Neural cell (in vitro differentiated cells): ENCODE data around the gene SYDE2.

Experiments
- CTCF ChIP-seq: fragments of 450-650 bp; IDR thresholded peaks from 2 replicates; pipeline ENCODE4 v1.5.1; 2014; ENCODE audit warnings: antibody characterized with exemption, mild to moderate bottlenecking, moderate library complexity; ENCODE audit not compliant: poor library complexity, severe bottlenecking
- EP300 ChIP-seq: fragments of 450-650 bp; conservative IDR thresholded peaks from 2 replicates; pipeline ENCODE4 v1.6.1; 2014; ENCODE audit warnings: antibody characterized with exemption, mild to moderate bottlenecking, moderate library complexity; ENCODE audit not compliant: poor library complexity, severe bottlenecking
- EZH2 ChIP-seq: fragments of 200-600, 300-800 bp; shearing (Covaris generic), sonication (generic); IDR thresholded peaks from 2 replicates; pipeline ENCODE4 v1.6.1; 2014; ENCODE audit warnings: antibody characterized with exemption, low read length, borderline replicate concordance, mild to moderate bottlenecking; ENCODE audit not compliant: insufficient read depth, poor library complexity, severe bottlenecking
- MXI1 ChIP-seq: fragments of 450-650 bp; conservative IDR thresholded peaks from 2 replicates; pipeline ENCODE4 v1.6.1; 2014; ENCODE audit warnings: antibody characterized with exemption, mild to moderate bottlenecking; ENCODE audit not compliant: poor library complexity, severe bottlenecking
- RAD21 ChIP-seq: fragments of 450-650 bp; conservative IDR thresholded peaks from 2 replicates; pipeline ENCODE4 v1.6.1; 2014; ENCODE audit warnings: antibody characterized with exemption, mild to moderate bottlenecking, moderate library complexity
- TAF1 ChIP-seq: IDR thresholded peaks from 2 replicates; pipeline ENCODE4 v1.6.1; 2012; ENCODE audit warnings: low read depth
- TF ChIP-seq, protein P1 (sequence below): IDR thresholded peaks from 2 replicates; pipeline ENCODE4 v1.6.1; 2012; ENCODE audit warnings: borderline replicate concordance

- TF ChIP-seq CTCF (no peak), MXI1 (no peak), RAD21 (no peak), EP300 (no peak), EZH2 (no peak), TAF1 (no peak)
- TF ChIP-seq, protein P1, sequence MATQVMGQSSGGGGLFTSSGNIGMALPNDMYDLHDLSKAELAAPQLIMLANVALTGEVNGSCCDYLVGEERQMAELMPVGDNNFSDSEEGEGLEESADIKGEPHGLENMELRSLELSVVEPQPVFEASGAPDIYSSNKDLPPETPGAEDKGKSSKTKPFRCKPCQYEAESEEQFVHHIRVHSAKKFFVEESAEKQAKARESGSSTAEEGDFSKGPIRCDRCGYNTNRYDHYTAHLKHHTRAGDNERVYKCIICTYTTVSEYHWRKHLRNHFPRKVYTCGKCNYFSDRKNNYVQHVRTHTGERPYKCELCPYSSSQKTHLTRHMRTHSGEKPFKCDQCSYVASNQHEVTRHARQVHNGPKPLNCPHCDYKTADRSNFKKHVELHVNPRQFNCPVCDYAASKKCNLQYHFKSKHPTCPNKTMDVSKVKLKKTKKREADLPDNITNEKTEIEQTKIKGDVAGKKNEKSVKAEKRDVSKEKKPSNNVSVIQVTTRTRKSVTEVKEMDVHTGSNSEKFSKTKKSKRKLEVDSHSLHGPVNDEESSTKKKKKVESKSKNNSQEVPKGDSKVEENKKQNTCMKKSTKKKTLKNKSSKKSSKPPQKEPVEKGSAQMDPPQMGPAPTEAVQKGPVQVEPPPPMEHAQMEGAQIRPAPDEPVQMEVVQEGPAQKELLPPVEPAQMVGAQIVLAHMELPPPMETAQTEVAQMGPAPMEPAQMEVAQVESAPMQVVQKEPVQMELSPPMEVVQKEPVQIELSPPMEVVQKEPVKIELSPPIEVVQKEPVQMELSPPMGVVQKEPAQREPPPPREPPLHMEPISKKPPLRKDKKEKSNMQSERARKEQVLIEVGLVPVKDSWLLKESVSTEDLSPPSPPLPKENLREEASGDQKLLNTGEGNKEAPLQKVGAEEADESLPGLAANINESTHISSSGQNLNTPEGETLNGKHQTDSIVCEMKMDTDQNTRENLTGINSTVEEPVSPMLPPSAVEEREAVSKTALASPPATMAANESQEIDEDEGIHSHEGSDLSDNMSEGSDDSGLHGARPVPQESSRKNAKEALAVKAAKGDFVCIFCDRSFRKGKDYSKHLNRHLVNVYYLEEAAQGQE = no peak
Measured at GRCh38 chr1:85243372-85243771, 42.6 kb upstream of the SYDE2 start.
